B cell (primary cell): ENCODE data around the gene DTX4. TPM values are rescaled to one million over a fixed set of nuclear protein-coding genes. Genes with fewer than 3 reads are reported as not detected.
"Not testable (repeated sequence)": the region's sequence is repeated elsewhere in the genome, so short reads cannot be mapped to it uniquely, and the experiment has no call there.

Experiments
- ATAC-seq: fragments of 200-7000 bp; cut with Tn5 transposase; one replicate; pipeline ENCODE4 v1.10.0; 2021; ENCODE audit warnings: low read depth, mild to moderate bottlenecking, moderate number of reproducible peaks, moderate library complexity
- CTCF ChIA-PET: fragments of 350-600 bp; sonication (Branson Sonifier 250); formaldehyde crosslinking; loops from one replicate; lab custom pipeline; 2021; ENCODE audit warnings: antibody characterized with exemption, inconsistent platforms; lab: Charles Lee
- POLR2A ChIA-PET: fragments of 350-600 bp; sonication (Branson Sonifier 250); formaldehyde crosslinking; loops from one replicate; lab custom pipeline; 2021; ENCODE audit warnings: antibody characterized with exemption; lab: Charles Lee
- DNase-seq: peaks from one replicate; pipeline ENCODE4 v3.0.0; 2013
- H2AFZ ChIP-seq: 2 replicates; pipeline ENCODE4 v1.6.1; 2012; ENCODE audit warnings: mild to moderate bottlenecking, low read depth, low read length; ENCODE audit not compliant: insufficient read depth, poor library complexity, severe bottlenecking
- H3K27ac ChIP-seq, 2 donors: 1 replicate in 1 of 2; 2 replicates in 1 of 2; pipeline ENCODE4 v1.5.1; 2012 to 2013; ENCODE audit warnings: low read length in 2 of 2, mild to moderate bottlenecking in 2 of 2, moderate library complexity in 1 of 2
- H3K27me3 ChIP-seq, 4 experiments: fragments of 200-600 bp in 1 of 4; sonication (generic) in 1 of 4; replicated peaks in 1 of 4; 1 replicate in 2 of 4; 2 replicates in 2 of 4; pipeline versions ENCODE4 v1.6.1 to v1.7.0; 2013 to 2016; ENCODE audit warnings: low read length in 3 of 4, mild to moderate bottlenecking in 2 of 4, mixed read lengths in 1 of 4, moderate library complexity in 1 of 4; ENCODE audit not compliant: insufficient read depth in 4 of 4, control insufficient read depth in 3 of 4; ENCODE audit errors: control extremely low read depth in 1 of 4
- H3K36me3 ChIP-seq, 2 experiments: replicated peaks in 1 of 2; 1 replicate in 1 of 2; 2 replicates in 1 of 2; pipeline versions ENCODE4 v1.6.1 to v1.7.1; 2013; ENCODE audit warnings: low read length in 1 of 2; ENCODE audit not compliant: insufficient read depth in 2 of 2, control insufficient read depth in 1 of 2; ENCODE audit errors: control extremely low read depth in 1 of 2, extremely low read depth in 1 of 2
- H3K4me1 ChIP-seq, 2 donors: fragments of 200-600 bp in 1 of 2; sonication (generic) in 1 of 2; 1 replicate in 1 of 2; 2 replicates in 1 of 2; pipeline versions ENCODE4 v1.5.1 to v1.6.1; 2013 to 2017; ENCODE audit warnings: low read length in 2 of 2; ENCODE audit not compliant: control insufficient read depth in 2 of 2, insufficient read depth in 2 of 2
- H3K4me2 ChIP-seq: replicated peaks from 2 replicates; pipeline ENCODE3; 2012; ENCODE audit warnings: mild to moderate bottlenecking, low read depth, low read length; ENCODE audit not compliant: poor library complexity, severe bottlenecking
- H3K4me3 ChIP-seq, 5 experiments: fragments of 200-600 bp in 1 of 5; sonication (generic) in 1 of 5; 1 replicate in 3 of 5; 2 replicates in 2 of 5; pipeline versions ENCODE4 v1.5.1 to v1.7.0; 2011 to 2016; ENCODE audit warnings: low read length in 4 of 5, mild to moderate bottlenecking in 4 of 5, low read depth in 2 of 5, control low read depth in 1 of 5, moderate library complexity in 1 of 5; ENCODE audit not compliant: insufficient read depth in 1 of 5; ENCODE audit errors: control extremely low read depth in 1 of 5, extremely low read depth in 1 of 5
- H3K79me2 ChIP-seq: fragments of 200-600 bp; sonication (generic); one replicate; pipeline ENCODE4 v1.6.0; 2016; ENCODE audit warnings: low read length; ENCODE audit not compliant: control insufficient read depth, insufficient read depth
- H3K9ac ChIP-seq: fragments of 200-600 bp; sonication (generic); 2 replicates; pipeline ENCODE4 v1.6.1; 2017; ENCODE audit warnings: mild to moderate bottlenecking, low read length, moderate library complexity
- H3K9me3 ChIP-seq, 3 donors: one replicate each; pipeline versions ENCODE4 v1.6.1 to v1.7.1; 2013; ENCODE audit warnings: low read length in 2 of 3; ENCODE audit not compliant: control insufficient read depth in 2 of 3, insufficient read depth in 1 of 3; ENCODE audit errors: control extremely low read depth in 1 of 3
- H4K20me1 ChIP-seq: 2 replicates; pipeline ENCODE4 v1.6.0; 2012; ENCODE audit warnings: mild to moderate bottlenecking, low read length; ENCODE audit not compliant: insufficient read depth, control insufficient read depth, poor library complexity, severe bottlenecking
- H3K27ac Mint-ChIP-seq: one replicate; pipeline ENCODE4 v1.8.0; 2021; ENCODE audit warnings: mixed read lengths
- H3K27me3 Mint-ChIP-seq: one replicate; pipeline ENCODE4 v1.8.0; 2021; ENCODE audit warnings: mixed read lengths
- H3K4me1 Mint-ChIP-seq: one replicate; pipeline ENCODE4 v1.8.0; 2021; ENCODE audit warnings: mixed read lengths
- H3K4me3 Mint-ChIP-seq: one replicate; pipeline ENCODE4 v1.8.0; 2021; ENCODE audit warnings: mixed read lengths
- H3K9me3 Mint-ChIP-seq: one replicate; pipeline ENCODE4 v1.8.0; 2022; ENCODE audit warnings: mixed read lengths; ENCODE audit not compliant: insufficient read depth
- EZH2 ChIP-seq: IDR thresholded peaks from 2 replicates; pipeline ENCODE4 v1.6.1; 2012; ENCODE audit warnings: borderline replicate concordance, low read depth, mild to moderate bottlenecking, moderate library complexity, low read length; ENCODE audit not compliant: insufficient read depth, poor library complexity, severe bottlenecking
- WGBS: methylation state at CpG from one replicate; pipeline ENCODE4 v1.1.5; 2013; ENCODE audit warnings: missing lambda C conversion rate; ENCODE audit not compliant: insufficient coverage; 5-methylcytosine and 5-hydroxymethylcytosine counted together
- intact Hi-C: fragments of 100-400 bp; cut with micrococcal nuclease; formaldehyde crosslinking; loops from one replicate; pipeline ENCODE4 v1.10.0; 2022
- polyA plus RNA-seq: library from polyadenylated mRNA; depleted of rRNA; stranded (reverse); fragments of >200 nt; gene quantifications from 2 replicates; pipeline ENCODE4 v1.2.3, GENCODE V29; 2012
- total RNA-seq, 2 donors: library from RNA; stranded (reverse); fragments of 120-200 nt in 1 of 2; gene quantifications; 1 replicate in 1 of 2; 2 replicates in 1 of 2; pipeline versions ENCODE4 v1.2.3 to v1.2.4, GENCODE V29; 2013 to 2022
- TF ChIP-seq, protein P1 (sequence below): fragments of 200-600 bp; IDR thresholded peaks from one replicate; pipeline ENCODE4 v1.8.0; 2022; ENCODE audit warnings: antibody characterized with exemption, mild to moderate bottlenecking

DTX4 gene
- total and polyA plus RNA-seq, 2 donors (not counting 1 experiment from before 2014, with no cell fraction given): 11.7 to 43.3 TPM

- no peak overlapping the region for H3K27ac ChIP-seq
- ChIA-PET CTCF (interaction anchor here (0.6 to 5.6 kb wide), 72 partner anchors 8 to 1335 kb away, joined by 3 to 79 read pairs (median 5); partner anchors contain the start of genes FAM111B, LPXN and OR5A1), POLR2A (interaction anchor here (0.8 to 2.3 kb wide), 4 partner anchors 9 to 77 kb away, joined by 3 to 10 read pairs (median 8); partner anchors contain the start of gene FAM111B)
- intact Hi-C loops: loop anchor here (1.0 to 5.0 kb wide), 7 partner anchors 34 to 1789 kb away; no protein-coding TSS in a partner anchor
- no peaks in the 10 kb centered on the region for H3K27me3 Mint-ChIP-seq
- peak overlapping the region; percentile 62 for H3K4me3 Mint-ChIP-seq
- peak overlapping the region; percentile 82 for H2AFZ ChIP-seq
- H3K4me3 ChIP-seq: peak overlapping the region in 1 of 5 experiments; percentile 18
- H3K9me3 ChIP-seq: peaks cover 4 to 15% (median 11%) of the 10 kb centered on the region in 3 donors
- no peaks in the 10 kb centered on the region for H4K20me1 ChIP-seq
- peaks cover 14 to 23% of the 10 kb centered on the region in 2 donors for H3K4me1 ChIP-seq
- TF ChIP-seq, protein P1, sequence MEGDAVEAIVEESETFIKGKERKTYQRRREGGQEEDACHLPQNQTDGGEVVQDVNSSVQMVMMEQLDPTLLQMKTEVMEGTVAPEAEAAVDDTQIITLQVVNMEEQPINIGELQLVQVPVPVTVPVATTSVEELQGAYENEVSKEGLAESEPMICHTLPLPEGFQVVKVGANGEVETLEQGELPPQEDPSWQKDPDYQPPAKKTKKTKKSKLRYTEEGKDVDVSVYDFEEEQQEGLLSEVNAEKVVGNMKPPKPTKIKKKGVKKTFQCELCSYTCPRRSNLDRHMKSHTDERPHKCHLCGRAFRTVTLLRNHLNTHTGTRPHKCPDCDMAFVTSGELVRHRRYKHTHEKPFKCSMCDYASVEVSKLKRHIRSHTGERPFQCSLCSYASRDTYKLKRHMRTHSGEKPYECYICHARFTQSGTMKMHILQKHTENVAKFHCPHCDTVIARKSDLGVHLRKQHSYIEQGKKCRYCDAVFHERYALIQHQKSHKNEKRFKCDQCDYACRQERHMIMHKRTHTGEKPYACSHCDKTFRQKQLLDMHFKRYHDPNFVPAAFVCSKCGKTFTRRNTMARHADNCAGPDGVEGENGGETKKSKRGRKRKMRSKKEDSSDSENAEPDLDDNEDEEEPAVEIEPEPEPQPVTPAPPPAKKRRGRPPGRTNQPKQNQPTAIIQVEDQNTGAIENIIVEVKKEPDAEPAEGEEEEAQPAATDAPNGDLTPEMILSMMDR: peak; percentile 98
- TF ChIP-seq EZH2: no peak
- no peak overlapping the region for H3K9ac ChIP-seq
- ATAC-seq (peak; percentile 99), DNase-seq (peak; percentile 90)
- H3K4me1 Mint-ChIP-seq: peaks cover 31% of the 10 kb centered on the region
- peak overlapping the region; percentile 64 for H3K4me2 ChIP-seq
- peak overlapping the region; percentile 88 for H3K27ac Mint-ChIP-seq
- no peaks in the 10 kb centered on the region for H3K27me3 ChIP-seq
- H3K79me2 ChIP-seq: peaks cover 21% of the 10 kb centered on the region
- 9% methylated on average over 17 of the region's 20 CpGs for WGBS
- peaks cover 4 to 43% of the 10 kb centered on the region in 2 experiments for H3K36me3 ChIP-seq
- peaks cover 2% of the 10 kb centered on the region for H3K9me3 Mint-ChIP-seq
These were observed 36.1 kb upstream of the DTX4 start for GRCh38 chr11:59135648-59136461.

DNA sequence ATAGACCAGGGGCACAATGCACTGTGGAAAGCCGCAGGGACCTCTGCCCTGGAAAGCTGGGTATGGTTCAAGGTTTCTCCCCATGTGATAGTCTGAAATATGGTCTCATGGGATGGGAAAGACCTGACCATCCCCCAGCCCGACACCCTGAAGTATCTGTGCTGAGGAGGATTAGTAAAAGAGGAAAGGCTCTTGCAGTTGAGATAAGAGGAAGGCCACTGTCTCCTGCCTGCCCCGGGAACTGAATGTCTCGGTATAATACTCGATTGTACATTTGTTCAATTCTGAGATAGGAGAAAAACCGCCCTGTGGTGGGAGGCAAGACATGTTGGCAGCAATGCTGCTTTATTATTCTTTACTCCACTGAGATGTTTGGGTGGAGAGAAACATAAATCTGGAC, 35.4 kb upstream of the DTX4 start:
- Histone ChIP-seq H3K36me3 (peaks cover 4 to 36% of the 10 kb centered on the region in 2 experiments), H2AFZ (peak overlapping the region; percentile 82), H3K79me2 (peaks cover 28% of the 10 kb centered on the region), H3K4me1 (peaks cover 16 to 23% of the 10 kb centered on the region in 2 donors)
- not testable (repeated sequence) for H3K9ac ChIP-seq, H3K9me3 Mint-ChIP-seq, DNase-seq, H3K27ac ChIP-seq, H3K4me2 ChIP-seq, H3K27me3 Mint-ChIP-seq, H3K9me3 ChIP-seq, ATAC-seq, H3K4me3 Mint-ChIP-seq, H3K4me3 ChIP-seq, H3K27ac Mint-ChIP-seq, H4K20me1 ChIP-seq, H3K27me3 ChIP-seq
- ChIA-PET POLR2A (interaction anchor here (0.8 to 2.3 kb wide), 3 partner anchors 9 to 78 kb away, joined by 3 to 10 read pairs (median 10); partner anchors contain the start of gene FAM111B), CTCF (interaction anchor here (0.7 to 5.6 kb wide), 52 partner anchors 8 to 593 kb away, joined by 3 to 79 read pairs (median 6); partner anchors contain the start of genes FAM111B, LPXN and OR5A1)
- peaks cover 38% of the 10 kb centered on the region for H3K4me1 Mint-ChIP-seq
- WGBS: 100% methylated on average over 3 of the region's 6 CpGs
- intact Hi-C loops: loop anchor here (1.0 to 5.0 kb wide), 7 partner anchors 34 to 1789 kb away; no protein-coding TSS in a partner anchor
